ENCODE measurements around the gene MDGA2. TPM values are rescaled to one million over a fixed set of nuclear protein-coding genes. Genes with fewer than 3 reads are reported as not detected.

Gene MDGA2
- total RNA-seq, 1 donor from 2014 or later: 0.39 TPM

DNA sequence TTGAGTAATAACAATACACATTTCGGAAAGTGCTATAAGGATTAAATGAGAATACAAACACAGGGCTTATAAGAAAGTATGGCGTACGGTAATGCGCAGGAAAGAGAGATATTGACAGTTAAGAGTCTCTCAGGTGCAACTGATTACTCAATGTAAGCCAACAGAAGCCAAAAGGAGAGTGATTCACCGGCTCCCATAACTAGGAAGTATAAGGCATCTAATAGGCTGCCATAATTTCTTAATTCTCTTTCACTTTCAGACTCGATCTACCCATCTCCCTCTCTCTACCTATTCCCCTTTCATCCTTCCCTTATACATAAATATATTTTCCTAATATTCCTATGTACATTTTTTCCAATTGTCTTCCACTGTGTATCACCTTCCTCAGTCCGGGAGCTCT lies 90.0 kb downstream of the MDGA2 start:
- no peaks in the 10 kb centered on the region for H3K4me1 Mint-ChIP-seq (ENCODE audit: low read depth, unreplicated experiment)
- no peak overlapping the region for H3K4me3 Mint-ChIP-seq (ENCODE audit: unreplicated experiment)
- H3K27ac Mint-ChIP-seq (ENCODE audit: unreplicated experiment): no peak overlapping the region
- DNase-seq: no peak
- no peaks in the 10 kb centered on the region for H3K36me3 Mint-ChIP-seq (ENCODE audit: unreplicated experiment)
- no peaks in the 10 kb centered on the region for H3K9me3 Mint-ChIP-seq (ENCODE audit: unreplicated experiment)
- TF ChIP-seq, protein P1, sequence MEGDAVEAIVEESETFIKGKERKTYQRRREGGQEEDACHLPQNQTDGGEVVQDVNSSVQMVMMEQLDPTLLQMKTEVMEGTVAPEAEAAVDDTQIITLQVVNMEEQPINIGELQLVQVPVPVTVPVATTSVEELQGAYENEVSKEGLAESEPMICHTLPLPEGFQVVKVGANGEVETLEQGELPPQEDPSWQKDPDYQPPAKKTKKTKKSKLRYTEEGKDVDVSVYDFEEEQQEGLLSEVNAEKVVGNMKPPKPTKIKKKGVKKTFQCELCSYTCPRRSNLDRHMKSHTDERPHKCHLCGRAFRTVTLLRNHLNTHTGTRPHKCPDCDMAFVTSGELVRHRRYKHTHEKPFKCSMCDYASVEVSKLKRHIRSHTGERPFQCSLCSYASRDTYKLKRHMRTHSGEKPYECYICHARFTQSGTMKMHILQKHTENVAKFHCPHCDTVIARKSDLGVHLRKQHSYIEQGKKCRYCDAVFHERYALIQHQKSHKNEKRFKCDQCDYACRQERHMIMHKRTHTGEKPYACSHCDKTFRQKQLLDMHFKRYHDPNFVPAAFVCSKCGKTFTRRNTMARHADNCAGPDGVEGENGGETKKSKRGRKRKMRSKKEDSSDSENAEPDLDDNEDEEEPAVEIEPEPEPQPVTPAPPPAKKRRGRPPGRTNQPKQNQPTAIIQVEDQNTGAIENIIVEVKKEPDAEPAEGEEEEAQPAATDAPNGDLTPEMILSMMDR (IDR thresholded peaks at IDR 0.05; ENCODE audit: partially characterized antibody, unreplicated experiment): no peak
- no peaks in the 10 kb centered on the region for H3K27me3 Mint-ChIP-seq (ENCODE audit: unreplicated experiment)

- peaks cover 3% of the 10 kb centered on the region for H3K27me3 Mint-ChIP-seq (ENCODE audit: unreplicated experiment)
These were observed 108.1 kb downstream of the MDGA2 start for GRCh38 chr14:47567273-47567672.

GRCh38 chr14:47557894-47558293 lies 117.5 kb downstream of the MDGA2 start:
- TF ChIP-seq, protein P1 (IDR thresholded peaks at IDR 0.05; ENCODE audit: partially characterized antibody, unreplicated experiment): no peak
- no peaks in the 10 kb centered on the region for H3K36me3 Mint-ChIP-seq (ENCODE audit: unreplicated experiment)
- H3K4me3 Mint-ChIP-seq (ENCODE audit: unreplicated experiment): no peak overlapping the region
- H3K9me3 Mint-ChIP-seq (ENCODE audit: unreplicated experiment): no peaks in the 10 kb centered on the region
- DNase-seq: no peak
- no peak overlapping the region for H3K27ac Mint-ChIP-seq (ENCODE audit: unreplicated experiment)
- H3K4me1 Mint-ChIP-seq (ENCODE audit: low read depth, unreplicated experiment): no peaks in the 10 kb centered on the region
- no peaks in the 10 kb centered on the region for H3K27me3 Mint-ChIP-seq (ENCODE audit: unreplicated experiment)

More at GRCh38 chr14:47567273-47567672, 108.1 kb downstream of the MDGA2 start:
- Mint-ChIP-seq H3K9me3 (ENCODE audit: unreplicated experiment) (no peaks in the 10 kb centered on the region), H3K27ac (ENCODE audit: unreplicated experiment) (no peak overlapping the region), H3K4me3 (ENCODE audit: unreplicated experiment) (no peak overlapping the region), H3K4me1 (ENCODE audit: low read depth, unreplicated experiment) (no peaks in the 10 kb centered on the region), H3K36me3 (ENCODE audit: unreplicated experiment) (no peaks in the 10 kb centered on the region)
- DNase-seq: no peak
- TF ChIP-seq, protein P1 (IDR thresholded peaks at IDR 0.05; ENCODE audit: partially characterized antibody, unreplicated experiment): no peak

DNA sequence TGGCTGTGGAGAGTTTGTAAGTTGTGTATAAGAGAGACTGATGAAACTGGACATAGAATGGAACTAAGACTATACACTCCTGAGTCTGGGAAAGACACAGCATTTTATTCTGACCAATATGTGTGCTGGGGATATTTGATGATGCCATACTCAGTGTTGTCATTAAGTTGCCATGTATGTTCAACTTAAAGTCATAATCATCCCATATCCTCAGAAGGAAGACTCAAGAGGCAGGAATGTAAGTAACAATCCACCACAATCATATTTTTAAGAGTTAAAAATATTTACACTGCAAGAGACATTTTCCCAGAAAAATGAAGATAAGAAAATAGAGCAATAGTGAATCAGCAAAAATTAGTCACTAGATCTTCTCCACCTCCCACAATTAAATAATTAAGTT lies 120.1 kb downstream of the MDGA2 start:
- TF ChIP-seq, protein P1 (IDR thresholded peaks at IDR 0.05; ENCODE audit: partially characterized antibody, unreplicated experiment): no peak
- H3K27me3 Mint-ChIP-seq (ENCODE audit: unreplicated experiment): no peaks in the 10 kb centered on the region

DNA sequence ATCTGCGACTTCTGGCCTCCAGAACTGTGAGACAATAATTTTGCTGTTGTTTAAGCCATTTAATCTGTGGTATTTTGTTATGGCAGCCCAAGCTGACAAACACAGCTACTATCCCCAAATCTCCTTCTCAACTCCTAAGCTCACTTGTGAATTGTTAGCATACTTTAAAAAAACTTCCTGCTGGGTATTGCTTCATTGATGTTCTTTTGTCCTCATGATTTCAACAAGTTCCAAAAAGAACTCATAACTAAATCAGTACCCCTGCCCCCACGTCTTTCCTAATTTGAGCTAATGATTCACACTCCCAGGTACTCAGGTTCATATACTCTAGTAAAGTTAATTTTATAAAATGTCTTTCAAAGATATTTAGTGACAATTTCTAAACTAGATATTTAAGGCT lies 125.5 kb downstream of the MDGA2 start:
- H3K9me3 Mint-ChIP-seq (ENCODE audit: unreplicated experiment): no peaks in the 10 kb centered on the region
- TF ChIP-seq, protein P1 (IDR thresholded peaks at IDR 0.05; ENCODE audit: partially characterized antibody, unreplicated experiment): no peak
- H3K27me3 Mint-ChIP-seq (ENCODE audit: unreplicated experiment): no peaks in the 10 kb centered on the region
- H3K4me3 Mint-ChIP-seq (ENCODE audit: unreplicated experiment): no peak overlapping the region
- H3K4me1 Mint-ChIP-seq (ENCODE audit: low read depth, unreplicated experiment): no peaks in the 10 kb centered on the region
- no peaks in the 10 kb centered on the region for H3K36me3 Mint-ChIP-seq (ENCODE audit: unreplicated experiment)
- no peak for DNase-seq
- H3K27ac Mint-ChIP-seq (ENCODE audit: unreplicated experiment): no peak overlapping the region

More for the DNA sequence above, 120.1 kb downstream of the MDGA2 start:
- no peaks in the 10 kb centered on the region for H3K4me1 Mint-ChIP-seq (ENCODE audit: low read depth, unreplicated experiment)
- no peaks in the 10 kb centered on the region for H3K36me3 Mint-ChIP-seq (ENCODE audit: unreplicated experiment)
- H3K4me3 Mint-ChIP-seq (ENCODE audit: unreplicated experiment): no peak overlapping the region
- no peak for DNase-seq
- H3K9me3 Mint-ChIP-seq (ENCODE audit: unreplicated experiment): no peaks in the 10 kb centered on the region
- no peak overlapping the region for H3K27ac Mint-ChIP-seq (ENCODE audit: unreplicated experiment)
